ENCODE measurements around the gene TMEM86B. TPM values are rescaled to one million over a fixed set of nuclear protein-coding genes. Genes with fewer than 3 reads are reported as not detected.
A peak's percentile ranks its signal among the peaks of the same experiment; 100 is the strongest.

The TMEM86B gene
- total RNA-seq, 1 donor from 2014 or later: 7.6 TPM

GRCh38 chr19:55249841-55250240 is 21.3 kb upstream of the TMEM86B start:
- peaks cover 11% of the 10 kb centered on the region for H3K27me3 Mint-ChIP-seq (ENCODE audit: unreplicated experiment)
- TF ChIP-seq CTCF (IDR thresholded peaks at IDR 0.05; ENCODE audit: partially characterized antibody, unreplicated experiment): no peak
- H3K4me3 Mint-ChIP-seq (ENCODE audit: unreplicated experiment): no peak overlapping the region
- peaks cover 44% of the 10 kb centered on the region for H3K4me1 Mint-ChIP-seq (ENCODE audit: low read depth, unreplicated experiment)
- no peak overlapping the region for H3K27ac Mint-ChIP-seq (ENCODE audit: unreplicated experiment)
- peaks cover 5% of the 10 kb centered on the region for H3K9me3 Mint-ChIP-seq (ENCODE audit: unreplicated experiment)
- no peak for DNase-seq
- H3K36me3 Mint-ChIP-seq (ENCODE audit: unreplicated experiment): no peaks in the 10 kb centered on the region

GRCh38 chr19:55248704-55249103 is 20.1 kb upstream of the TMEM86B start:
- H3K4me1 Mint-ChIP-seq (ENCODE audit: low read depth, unreplicated experiment): peaks cover 34% of the 10 kb centered on the region
- H3K27me3 Mint-ChIP-seq (ENCODE audit: unreplicated experiment): peaks cover 13% of the 10 kb centered on the region
- no peak for TF ChIP-seq CTCF (IDR thresholded peaks at IDR 0.05; ENCODE audit: partially characterized antibody, unreplicated experiment)
- peak overlapping the region; percentile 49 for H3K4me3 Mint-ChIP-seq (ENCODE audit: unreplicated experiment)
- peaks cover 5% of the 10 kb centered on the region for H3K9me3 Mint-ChIP-seq (ENCODE audit: unreplicated experiment)
- H3K27ac Mint-ChIP-seq (ENCODE audit: unreplicated experiment): peak overlapping the region; percentile 77
- no peaks in the 10 kb centered on the region for H3K36me3 Mint-ChIP-seq (ENCODE audit: unreplicated experiment)
- DNase-seq: no peak

- no peak for TF ChIP-seq CTCF (IDR thresholded peaks at IDR 0.05; ENCODE audit: partially characterized antibody, unreplicated experiment)
- DNase-seq: no peak
- Mint-ChIP-seq H3K27ac (ENCODE audit: unreplicated experiment) (peak overlapping the region; percentile 77), H3K4me3 (ENCODE audit: unreplicated experiment) (no peak overlapping the region), H3K9me3 (ENCODE audit: unreplicated experiment) (peaks cover 5% of the 10 kb centered on the region), H3K27me3 (ENCODE audit: unreplicated experiment) (peaks cover 13% of the 10 kb centered on the region), H3K4me1 (ENCODE audit: low read depth, unreplicated experiment) (peaks cover 30% of the 10 kb centered on the region), H3K36me3 (ENCODE audit: unreplicated experiment) (no peaks in the 10 kb centered on the region)
These were observed 19.7 kb upstream of the TMEM86B start for GRCh38 chr19:55248166-55248675.

- H3K36me3 Mint-ChIP-seq (ENCODE audit: unreplicated experiment): no peaks in the 10 kb centered on the region
- peaks cover 5% of the 10 kb centered on the region for H3K9me3 Mint-ChIP-seq (ENCODE audit: unreplicated experiment)
- H3K27ac Mint-ChIP-seq (ENCODE audit: unreplicated experiment): no peak overlapping the region
- no peak overlapping the region for H3K4me3 Mint-ChIP-seq (ENCODE audit: unreplicated experiment)
- peaks cover 27% of the 10 kb centered on the region for H3K4me1 Mint-ChIP-seq (ENCODE audit: low read depth, unreplicated experiment)
- DNase-seq: no peak
- H3K27me3 Mint-ChIP-seq (ENCODE audit: unreplicated experiment): peaks cover 12% of the 10 kb centered on the region
- TF ChIP-seq CTCF (IDR thresholded peaks at IDR 0.05; ENCODE audit: partially characterized antibody, unreplicated experiment): no peak
These were observed 19.1 kb upstream of the TMEM86B start for GRCh38 chr19:55247621-55248099.
